ENCODE measurements around the gene MB.

DNA sequence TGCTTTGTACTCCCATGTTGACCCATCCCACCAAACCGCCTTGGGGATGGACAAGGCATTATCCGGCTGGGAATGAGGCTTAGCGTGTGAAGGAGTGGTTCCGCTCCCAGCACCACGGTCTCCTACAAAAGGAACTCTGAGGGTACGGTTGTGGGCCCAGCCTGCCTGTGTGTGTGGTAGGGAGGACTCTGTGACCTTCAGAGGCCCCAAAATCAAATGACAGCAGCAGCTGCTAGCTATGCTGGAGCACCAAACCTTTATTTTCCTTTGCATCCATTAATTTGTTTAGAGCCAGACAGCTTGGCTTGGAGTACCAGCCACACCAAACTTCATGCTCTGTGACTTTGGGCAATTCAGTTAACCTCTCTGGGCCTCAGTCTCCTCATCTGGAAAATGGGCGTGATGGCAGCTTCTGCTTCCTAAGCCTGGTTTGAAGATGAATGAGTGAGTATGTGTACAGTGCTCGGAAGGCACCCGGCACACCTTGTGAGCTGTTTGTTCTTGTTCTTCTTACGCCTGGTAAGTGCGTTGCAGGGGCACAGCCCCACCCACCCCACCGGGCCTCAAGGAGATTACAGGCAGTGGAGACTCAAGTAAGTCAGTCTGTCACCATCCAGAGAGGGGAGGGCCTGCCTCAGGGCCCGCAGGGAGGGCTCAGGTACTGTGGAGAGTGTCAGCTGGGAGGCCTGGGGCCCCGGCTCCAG lies 25.3 kb downstream of the MB start:
- no peak for TF ChIP-seq PPARA (CRISPR knock-in tag; IDR thresholded peaks at IDR 0.05; ENCODE audit: borderline replicate concordance)
- no peak for TF ChIP-seq ZFP30 (CRISPR knock-in tag; IDR thresholded peaks at IDR 0.05)

All from SK-N-SH treated with all-trans-retinoic acid at 6 μM for 48 hours (cell line).